MM.1S (cell line): ENCODE results near the gene RUVBL2.
"Not testable (repeated sequence)": the region's sequence is repeated elsewhere in the genome, so short reads cannot be mapped to it uniquely, and the experiment has no call there.

Experiments
- DNase-seq: peaks from one replicate; pipeline ENCODE4 v3.0.0-alpha.2; 2015
- H2AFZ ChIP-seq: fragments of 300-600 bp; sonication (generic); 2 replicates; pipeline ENCODE4 v1.6.0; 2016; ENCODE audit warnings: antibody characterized with exemption, low read length
- H3F3A ChIP-seq: fragments of 300-600 bp; sonication (generic); 2 replicates; pipeline ENCODE4 v1.6.1; 2016; ENCODE audit warnings: mild to moderate bottlenecking, antibody characterized with exemption, low read length, moderate library complexity, mixed read lengths; ENCODE audit not compliant: insufficient read depth
- H3K27ac ChIP-seq: fragments of 300-600 bp; sonication (generic); 2 replicates; pipeline ENCODE4 v1.5.1; 2016; ENCODE audit warnings: mild to moderate bottlenecking, low read length
- H3K27me3 ChIP-seq: fragments of 300-600 bp; sonication (generic); replicated peaks from 2 replicates; pipeline ENCODE4 v1.6.0; 2016; ENCODE audit warnings: low read length; ENCODE audit not compliant: insufficient read depth
- H3K36me3 ChIP-seq: fragments of 300-600 bp; sonication (generic); replicated peaks from 2 replicates; pipeline ENCODE4 v1.6.1; 2016; ENCODE audit warnings: mild to moderate bottlenecking, low read length, mixed read lengths; ENCODE audit not compliant: insufficient read depth
- H3K4me1 ChIP-seq: fragments of 300-600 bp; sonication (generic); 2 replicates; pipeline ENCODE4 v1.6.1; 2016; ENCODE audit warnings: low read length, mixed read lengths
- H3K4me2 ChIP-seq: fragments of 300-600 bp; sonication (generic); 2 replicates; pipeline ENCODE4 v1.6.0; 2016; ENCODE audit warnings: low read depth, low read length
- H3K4me3 ChIP-seq: fragments of 300-600 bp; sonication (generic); 2 replicates; pipeline ENCODE4 v1.5.1; 2016; ENCODE audit warnings: low read length, mixed read lengths
- H3K79me2 ChIP-seq: fragments of 300-600 bp; sonication (generic); 2 replicates; pipeline ENCODE4 v1.6.1; 2016; ENCODE audit warnings: mixed run types, low read length, mixed read lengths
- H3K9ac ChIP-seq: fragments of 300-600 bp; sonication (generic); 2 replicates; pipeline ENCODE4 v1.6.1; 2016; ENCODE audit warnings: low read length, mixed read lengths
- H3K9me2 ChIP-seq: fragments of 300-600 bp; sonication (generic); replicated peaks from 2 replicates; pipeline ENCODE4 v1.6.1; 2016; ENCODE audit warnings: mild to moderate bottlenecking, low read length, mixed read lengths; ENCODE audit not compliant: insufficient read depth
- H3K9me3 ChIP-seq: fragments of 300-600 bp; sonication (generic); replicated peaks from 2 replicates; pipeline ENCODE4 v1.6.1; 2016; ENCODE audit warnings: mild to moderate bottlenecking, low read length, mixed read lengths; ENCODE audit not compliant: insufficient read depth
- H4K20me1 ChIP-seq: fragments of 300-600 bp; sonication (generic); 2 replicates; pipeline ENCODE4 v1.6.1; 2016; ENCODE audit warnings: mild to moderate bottlenecking, low read length, moderate library complexity, mixed read lengths; ENCODE audit not compliant: insufficient read depth
- TF ChIP-seq, protein P1 (sequence below): fragments of 300-600 bp; sonication (generic); IDR thresholded peaks from 2 replicates; pipeline ENCODE4 v1.5.1; 2016; ENCODE audit warnings: antibody characterized with exemption, low read length, mixed read lengths

RUVBL2 gene

DNA sequence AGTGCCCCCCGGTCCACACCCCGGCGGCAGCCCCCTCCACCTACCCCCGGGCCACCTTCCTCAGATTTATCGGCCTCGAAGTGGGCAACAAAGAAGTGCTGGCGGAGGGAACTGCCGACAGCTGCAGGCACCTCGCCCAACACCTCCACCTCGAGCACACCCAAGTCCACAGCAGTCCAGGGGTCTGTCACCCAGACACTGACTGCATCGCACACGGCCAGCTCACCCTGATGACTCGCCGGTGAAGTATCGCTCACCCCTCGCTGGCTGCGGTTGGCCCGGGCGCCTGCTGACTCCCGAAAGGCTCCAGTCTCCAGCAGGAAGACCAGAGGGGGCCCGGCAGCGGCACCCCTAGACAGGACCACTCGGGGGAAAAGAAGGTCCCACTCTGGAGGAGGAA lies 31.9 kb downstream of the RUVBL2 start:
- not testable (repeated sequence) for H3K9me2 ChIP-seq, H3K79me2 ChIP-seq, H3K27ac ChIP-seq, H2AFZ ChIP-seq, H3K4me3 ChIP-seq, H3K4me1 ChIP-seq, H3K4me2 ChIP-seq, H3K9me3 ChIP-seq, H4K20me1 ChIP-seq, H3K9ac ChIP-seq, DNase-seq, H3K36me3 ChIP-seq, H3F3A ChIP-seq
- H3K27me3 ChIP-seq: peaks cover 12% of the 10 kb centered on the region; the same call in 1 of the 2 replicates

GRCh38 chr19:49028686-49029085 lies 35.0 kb downstream of the RUVBL2 start:
- not testable (repeated sequence) for H3K4me1 ChIP-seq, H3K79me2 ChIP-seq, H2AFZ ChIP-seq, DNase-seq, H3K9ac ChIP-seq, H3K9me3 ChIP-seq, H3F3A ChIP-seq, H3K4me2 ChIP-seq, H3K4me3 ChIP-seq, H3K27ac ChIP-seq, H4K20me1 ChIP-seq, H3K27me3 ChIP-seq, H3K36me3 ChIP-seq, H3K9me2 ChIP-seq

- not testable (repeated sequence) for H3K36me3 ChIP-seq, H3K79me2 ChIP-seq, DNase-seq, H3K27me3 ChIP-seq, H4K20me1 ChIP-seq, H3K4me3 ChIP-seq, H3K9me2 ChIP-seq, H3K4me2 ChIP-seq, H3F3A ChIP-seq, H3K4me1 ChIP-seq, H2AFZ ChIP-seq, H3K27ac ChIP-seq, H3K9ac ChIP-seq, H3K9me3 ChIP-seq
These were observed 36.1 kb downstream of the RUVBL2 start for GRCh38 chr19:49029749-49030148.

GRCh38 chr19:49030323-49030722 lies 36.6 kb downstream of the RUVBL2 start:
- not testable (repeated sequence) for DNase-seq, H3K27me3 ChIP-seq, H4K20me1 ChIP-seq, H3K9ac ChIP-seq, H3K9me2 ChIP-seq, H3K27ac ChIP-seq, H3K36me3 ChIP-seq, H3K4me3 ChIP-seq, H3K9me3 ChIP-seq, H3F3A ChIP-seq, H3K4me2 ChIP-seq, H3K79me2 ChIP-seq, H2AFZ ChIP-seq, H3K4me1 ChIP-seq

- H3K4me1 ChIP-seq, H3K79me2 ChIP-seq, H3K27ac ChIP-seq, DNase-seq, H3K9me3 ChIP-seq, H3K9me2 ChIP-seq, H3K27me3 ChIP-seq, H3K36me3 ChIP-seq, H3K4me3 ChIP-seq, H3F3A ChIP-seq, H4K20me1 ChIP-seq, H3K4me2 ChIP-seq, H3K9ac ChIP-seq, H2AFZ ChIP-seq: not testable (repeated sequence)
- TF ChIP-seq, protein P1, sequence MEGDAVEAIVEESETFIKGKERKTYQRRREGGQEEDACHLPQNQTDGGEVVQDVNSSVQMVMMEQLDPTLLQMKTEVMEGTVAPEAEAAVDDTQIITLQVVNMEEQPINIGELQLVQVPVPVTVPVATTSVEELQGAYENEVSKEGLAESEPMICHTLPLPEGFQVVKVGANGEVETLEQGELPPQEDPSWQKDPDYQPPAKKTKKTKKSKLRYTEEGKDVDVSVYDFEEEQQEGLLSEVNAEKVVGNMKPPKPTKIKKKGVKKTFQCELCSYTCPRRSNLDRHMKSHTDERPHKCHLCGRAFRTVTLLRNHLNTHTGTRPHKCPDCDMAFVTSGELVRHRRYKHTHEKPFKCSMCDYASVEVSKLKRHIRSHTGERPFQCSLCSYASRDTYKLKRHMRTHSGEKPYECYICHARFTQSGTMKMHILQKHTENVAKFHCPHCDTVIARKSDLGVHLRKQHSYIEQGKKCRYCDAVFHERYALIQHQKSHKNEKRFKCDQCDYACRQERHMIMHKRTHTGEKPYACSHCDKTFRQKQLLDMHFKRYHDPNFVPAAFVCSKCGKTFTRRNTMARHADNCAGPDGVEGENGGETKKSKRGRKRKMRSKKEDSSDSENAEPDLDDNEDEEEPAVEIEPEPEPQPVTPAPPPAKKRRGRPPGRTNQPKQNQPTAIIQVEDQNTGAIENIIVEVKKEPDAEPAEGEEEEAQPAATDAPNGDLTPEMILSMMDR: peak; percentile 29
These were observed 38.1 kb downstream of the RUVBL2 start, which contains the start of gene CGB2 for GRCh38 chr19:49031642-49032301. Gene CGB2 (plus strand): TSS chr19:49031890. CDS start chr19:49032096, 206 bp downstream.
